GM12878 (cell line): ENCODE data around the gene TBC1D8. TPM values are rescaled to one million over a fixed set of nuclear protein-coding genes. Genes with fewer than 3 reads are reported as not detected.

ENCODE experiments used
- ATAC-seq: fragments of 200-7000 bp; cut with Tn5 transposase; 3 replicates; pipeline ENCODE4 v1.9.1; 2020; ENCODE audit warnings: mild to moderate bottlenecking, moderate library complexity
- BruUV-seq: library from RNA; stranded (reverse); fragments of 400-500 nt; replicated peaks from 2 replicates; lab custom pipeline; 2021; lab: Mats Ljungman, UMichigan
- CTCF ChIA-PET: fragments of 300-600 bp; sonication (Branson Sonifier 250); formaldehyde crosslinking; extraction: SDS; loops from one replicate; lab custom pipeline; 2021; ENCODE audit warnings: inconsistent platforms; lab: Yijun Ruan, JAX
- POLR2A ChIA-PET: fragments of 350-600 bp; formaldehyde crosslinking; extraction: SDS; loops from one replicate; lab custom pipeline; 2021; ENCODE audit warnings: inconsistent platforms; lab: Charles Lee
- RAD21 ChIA-PET: fragments of 300-600 bp; sonication (Branson Sonifier 250); formaldehyde crosslinking; loops from one replicate; lab custom pipeline; 2023; ENCODE audit warnings: antibody characterized with exemption; ENCODE audit not compliant: unreplicated experiment; lab: Charles Lee
- SMC1A ChIA-PET: fragments of 300-600 bp; sonication (Branson Sonifier 250); formaldehyde crosslinking; loops from one replicate; lab custom pipeline; 2023; ENCODE audit not compliant: unreplicated experiment, uncharacterized antibody; lab: Charles Lee
- DNase-seq: peaks from one replicate; pipeline ENCODE4 v3.0.0-alpha.2; 2011; ENCODE audit warnings: low read depth, low spot score
- FAIRE-seq: peaks from 3 replicates; lab custom pipeline; 2011; peaks lifted over from hg19 to GRCh38; lab: Jason Lieb, UNC
- H2AFZ ChIP-seq: 2 replicates; pipeline ENCODE4 v1.6.0; 2011; ENCODE audit warnings: low read depth, low read length, control low read depth; ENCODE audit not compliant: control insufficient read depth
- H3K27ac ChIP-seq: 2 replicates; pipeline ENCODE4 v1.5.1; 2011; ENCODE audit warnings: control low read depth; ENCODE audit not compliant: control insufficient read depth, insufficient read depth
- H3K27me3 ChIP-seq, 2 experiments: replicated peaks in 1 of 2; 2 replicates each; pipeline versions ENCODE4 v1.6.0 to v1.6.1; 2011; ENCODE audit warnings: low read length in 1 of 2; ENCODE audit not compliant: control insufficient read depth in 2 of 2, insufficient read depth in 2 of 2
- H3K36me3 ChIP-seq, 2 experiments: 2 replicates each; pipeline ENCODE4 v1.5.1; 2011; ENCODE audit warnings: low read length in 1 of 2; ENCODE audit not compliant: control insufficient read depth in 2 of 2, insufficient read depth in 2 of 2
- H3K4me1 ChIP-seq: 2 replicates; pipeline ENCODE4 v1.6.1; 2011; ENCODE audit warnings: mild to moderate bottlenecking, low read length, moderate library complexity, mixed read lengths; ENCODE audit not compliant: control insufficient read depth, insufficient read depth
- H3K4me2 ChIP-seq: 2 replicates; pipeline ENCODE4 v1.6.0; 2011; ENCODE audit warnings: control low read depth; ENCODE audit not compliant: control insufficient read depth, insufficient read depth
- H3K4me3 ChIP-seq: fragments of 200-600 bp; sonication (generic); 2 replicates; pipeline ENCODE4 v1.5.1; 2016
- H3K79me2 ChIP-seq: 2 replicates; pipeline ENCODE4 v1.6.0; 2011; ENCODE audit warnings: low read length; ENCODE audit not compliant: control insufficient read depth, insufficient read depth
- H3K9ac ChIP-seq: 2 replicates; pipeline ENCODE4 v1.8.0; 2011; ENCODE audit warnings: low read length, control low read depth, mixed read lengths; ENCODE audit not compliant: control insufficient read depth, insufficient read depth
- H3K9me3 ChIP-seq: replicated peaks from 3 replicates; pipeline ENCODE4 v1.5.1; 2011; ENCODE audit warnings: mild to moderate bottlenecking, low read length; ENCODE audit not compliant: control insufficient read depth, insufficient read depth
- H4K20me1 ChIP-seq: 2 replicates; pipeline ENCODE4 v1.6.0; 2011; ENCODE audit not compliant: control insufficient read depth, insufficient read depth
- ASH2L ChIP-seq: fragments of 300-600, 200-600 bp; sonication (generic); IDR thresholded peaks from 2 replicates; pipeline ENCODE4 v1.6.1; 2017; ENCODE audit warnings: low read depth, mild to moderate bottlenecking, borderline replicate concordance
- CHD1 ChIP-seq: IDR thresholded peaks from 2 replicates; pipeline ENCODE4 v1.6.1; 2012; ENCODE audit warnings: low read depth, low read length, improper control_type of control experiment
- ESRRA ChIP-seq: IDR thresholded peaks from 2 replicates; pipeline ENCODE4 v1.6.1; 2012; ENCODE audit warnings: mild to moderate bottlenecking, low read length, improper control_type of control experiment
- JUNB ChIP-seq: IDR thresholded peaks from 2 replicates; pipeline ENCODE4 v1.6.1; 2016; ENCODE audit warnings: antibody characterized with exemption, mild to moderate bottlenecking
- KLF5 ChIP-seq: fragments of 450-650 bp; IDR thresholded peaks from 2 replicates; pipeline ENCODE4 v1.6.1; 2014; ENCODE audit warnings: mild to moderate bottlenecking; ENCODE audit not compliant: partially characterized antibody
- POLR2AphosphoS2 ChIP-seq: IDR thresholded peaks from 2 replicates; pipeline ENCODE4 v1.6.1; 2011; ENCODE audit warnings: low read depth, mild to moderate bottlenecking, low read length, improper control_type of control experiment, moderate library complexity
- SIX5 ChIP-seq: IDR thresholded peaks from 2 replicates; pipeline ENCODE4 v1.6.1; 2011; ENCODE audit warnings: mild to moderate bottlenecking, low read depth, low read length, moderate library complexity; ENCODE audit not compliant: severe bottlenecking
- TBL1XR1 ChIP-seq: IDR thresholded peaks from 2 replicates; pipeline ENCODE4 v1.6.1; 2012; ENCODE audit warnings: low read depth, low read length, improper control_type of control experiment
- USF1 ChIP-seq: IDR thresholded peaks from 2 replicates; pipeline ENCODE4 v1.6.1; 2011; ENCODE audit warnings: borderline replicate concordance, low read depth, mild to moderate bottlenecking, moderate library complexity, mixed read lengths, low read length; ENCODE audit not compliant: insufficient read depth; ENCODE audit errors: extremely low read length
- USF2 ChIP-seq: IDR thresholded peaks from 2 replicates; pipeline ENCODE4 v1.6.1; 2011; ENCODE audit warnings: low read depth, low read length, improper control_type of control experiment, borderline replicate concordance
- ZNF384 ChIP-seq: IDR thresholded peaks from 2 replicates; pipeline ENCODE4 v1.6.1; 2012; ENCODE audit warnings: low read depth, mild to moderate bottlenecking, low read length, improper control_type of control experiment, borderline replicate concordance
- ZNF687 ChIP-seq: fragments of 450-650 bp; IDR thresholded peaks from 2 replicates; pipeline ENCODE4 v1.6.1; 2017; ENCODE audit warnings: mild to moderate bottlenecking, moderate library complexity
- ZZZ3 ChIP-seq: IDR thresholded peaks from 2 replicates; pipeline ENCODE4 v1.6.1; 2011; ENCODE audit warnings: low read depth; ENCODE audit not compliant: control insufficient read depth, insufficient read length
- WGBS: methylation state at CpG from one replicate; pipeline ENCODE4 v1.1.6; 2016; ENCODE audit warnings: low lambda C conversion rate; ENCODE audit not compliant: insufficient replicate concordance, insufficient coverage; ENCODE audit errors: missing lambda C conversion rate; 5-methylcytosine and 5-hydroxymethylcytosine counted together
- in situ Hi-C: fragments of 300-500 bp; cut with MboI; formaldehyde crosslinking; loops from 9 replicates; pipeline ENCODE4 v1.14.3; 2018; ENCODE audit warnings: mixed read lengths
- intact Hi-C: fragments of 100-400 bp; cut with micrococcal nuclease; formaldehyde crosslinking; loops from one replicate; pipeline ENCODE4 v1.14.2; 2022; ENCODE audit not compliant: unreplicated experiment
- polyA plus RNA-seq, 11 experiments: library from polyadenylated mRNA; depleted of rRNA in 4 of 11; unstranded in 6 of 11; stranded (reverse) in 5 of 11; fragments of >200 nt; fragmentation: Nextera tagmentation in 4 of 11; fragmentation: Illumina TruSeq in 1 of 11; extraction: Ambion mirVana in 4 of 11; extraction: Trizol in 1 of 11; gene quantifications; 1 replicate in 1 of 11; 2 replicates in 10 of 11; pipeline versions ENCODE4 v1.2.1 to v1.2.3, GENCODE V29; 2011 to 2016; ENCODE audit warnings: inconsistent platforms in 2 of 11, missing spikeins in 2 of 11, low read depth in 1 of 11
- total RNA-seq, 4 experiments: library from RNA; depleted of rRNA in 3 of 4; stranded (reverse); fragments of >200 nt in 3 of 4; fragmentation: Illumina TruSeq in 1 of 4; extraction: Trizol in 1 of 4; gene quantifications; 2 replicates each; pipeline versions ENCODE4 v1.2.1 to v1.2.3, GENCODE V29; 2013 to 2021

The TBC1D8 gene
- total and polyA plus RNA-seq, 10 of the 15 experiments (the other 5 are each of a cell fraction or from before 2014, with no cell fraction given), result 0.80 to 4.9 (median 4.4) TPM

GRCh38 chr2:100976645-100977391, 174.4 kb downstream of the TBC1D8 start:
- Histone ChIP-seq H3K36me3 (no peaks in the 10 kb centered on the region), H2AFZ (no peak overlapping the region), H3K27me3 (peaks cover 2 to 3% of the 10 kb centered on the region in 2 experiments; a peak in 3 of 4 replicates), H3K9ac (no peak overlapping the region), H3K4me2 (peak overlapping the region; percentile 60), H3K4me1 (peaks cover 14% of the 10 kb centered on the region), H4K20me1 (peaks cover 3% of the 10 kb centered on the region; the same call in 1 of the 2 replicates), H3K27ac (no peak overlapping the region), H3K4me3 (no peak overlapping the region), H3K79me2 (no peaks in the 10 kb centered on the region), H3K9me3 (no peaks in the 10 kb centered on the region)
- in situ Hi-C loops, result no loop called here
- ChIA-PET POLR2A (no interaction called here), RAD21 (interaction anchor here (0.7 to 0.8 kb wide), 2 partner anchors 246 to 1718 kb away, joined by 3 read pairs; no protein-coding TSS in a partner anchor), CTCF (interaction anchor here (0.7 to 1.6 kb wide), 2 partner anchors 9 to 10 kb away, joined by 3 to 6 read pairs; no protein-coding TSS in a partner anchor), SMC1A (interaction anchor here (0.6 to 0.9 kb wide), 2 partner anchors 9 to 418 kb away, joined by 3 read pairs; no protein-coding TSS in a partner anchor)
- 31% methylated on average over 19 of the region's 19 CpGs for WGBS
- peak; percentile 25 for DNase-seq
- peak; percentile 93 for ATAC-seq
- FAIRE-seq, result peak; percentile 86
- intact Hi-C loops, result no loop called here
- BruUV-seq, result no TSS peak
- TF ChIP-seq ZNF384 (peak; percentile 88), KLF5 (no peak), USF2 (no peak), SIX5 (no peak), ZNF687 (no peak), ESRRA (no peak), JUNB (peak; percentile 73), CHD1 (no peak), USF1 (no peak), ZZZ3 (no peak), POLR2AphosphoS2 (no peak), TBL1XR1 (0 out of 2 replicates have a peak, but pooled peaks have one; percentile 31), ASH2L (no peak)
